Measurements from ENCODE around the gene ZNF860.

DNA sequence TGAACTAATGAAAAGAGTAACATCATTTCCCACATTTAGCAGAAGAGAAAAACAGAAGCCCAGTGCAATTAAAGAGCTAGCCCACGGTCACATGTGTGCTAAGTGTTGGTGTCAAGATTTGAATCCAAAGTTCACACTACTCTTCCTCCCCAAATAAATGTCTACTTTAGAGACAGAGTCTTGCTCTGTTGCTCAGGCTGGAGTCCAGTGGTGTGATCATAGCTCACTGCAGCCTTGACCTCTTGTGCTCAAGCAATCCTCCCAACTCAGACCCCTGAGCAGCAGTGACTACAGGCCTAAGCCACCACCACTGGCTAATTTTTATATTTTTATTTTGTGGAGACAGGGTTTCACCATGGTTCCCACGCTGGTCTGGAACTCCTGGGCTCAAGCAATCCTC, 5.2 kb upstream of the ZNF860 start:
- TF ChIP-seq, protein P1, sequence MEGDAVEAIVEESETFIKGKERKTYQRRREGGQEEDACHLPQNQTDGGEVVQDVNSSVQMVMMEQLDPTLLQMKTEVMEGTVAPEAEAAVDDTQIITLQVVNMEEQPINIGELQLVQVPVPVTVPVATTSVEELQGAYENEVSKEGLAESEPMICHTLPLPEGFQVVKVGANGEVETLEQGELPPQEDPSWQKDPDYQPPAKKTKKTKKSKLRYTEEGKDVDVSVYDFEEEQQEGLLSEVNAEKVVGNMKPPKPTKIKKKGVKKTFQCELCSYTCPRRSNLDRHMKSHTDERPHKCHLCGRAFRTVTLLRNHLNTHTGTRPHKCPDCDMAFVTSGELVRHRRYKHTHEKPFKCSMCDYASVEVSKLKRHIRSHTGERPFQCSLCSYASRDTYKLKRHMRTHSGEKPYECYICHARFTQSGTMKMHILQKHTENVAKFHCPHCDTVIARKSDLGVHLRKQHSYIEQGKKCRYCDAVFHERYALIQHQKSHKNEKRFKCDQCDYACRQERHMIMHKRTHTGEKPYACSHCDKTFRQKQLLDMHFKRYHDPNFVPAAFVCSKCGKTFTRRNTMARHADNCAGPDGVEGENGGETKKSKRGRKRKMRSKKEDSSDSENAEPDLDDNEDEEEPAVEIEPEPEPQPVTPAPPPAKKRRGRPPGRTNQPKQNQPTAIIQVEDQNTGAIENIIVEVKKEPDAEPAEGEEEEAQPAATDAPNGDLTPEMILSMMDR (conservative IDR thresholded peaks at IDR 0.05; ENCODE audit: low read length): no peak
- no peak for TF ChIP-seq EZH2phosphoT487 (IDR thresholded peaks at IDR 0.05; ENCODE audit: borderline replicate concordance, low read depth, low read length)

Measured in OCI-LY7 (cell line).